Parathyroid adenoma (tissue), 2 donors: ENCODE results near the gene TMEM185B.

Experiments
- H2AFZ ChIP-seq: fragments of 300-600 bp; sonication (generic); one replicate; pipeline ENCODE4 v1.7.0; 2017; ENCODE audit warnings: antibody characterized with exemption, mild to moderate bottlenecking
- H3K27ac ChIP-seq: fragments of 300-600 bp; sonication (generic); one replicate; pipeline ENCODE4 v1.7.0; 2017
- H3K27me3 ChIP-seq: fragments of 300-600 bp; sonication (generic); one replicate; pipeline ENCODE4 v1.7.0; 2017; ENCODE audit warnings: low read length; ENCODE audit not compliant: control insufficient read depth, insufficient read depth
- H3K36me3 ChIP-seq: fragments of 300-600 bp; sonication (generic); one replicate; pipeline ENCODE4 v1.7.0; 2017; ENCODE audit warnings: low read length; ENCODE audit not compliant: control insufficient read depth, insufficient read depth
- H3K4me1 ChIP-seq: fragments of 300-600 bp; sonication (generic); one replicate; pipeline ENCODE4 v1.7.0; 2017; ENCODE audit warnings: control low read depth
- H3K4me2 ChIP-seq: fragments of 300-600 bp; sonication (generic); one replicate; pipeline ENCODE4 v1.7.0; 2017; ENCODE audit warnings: low read length
- H3K4me3 ChIP-seq: fragments of 300-600 bp; sonication (generic); one replicate; pipeline ENCODE4 v1.7.0; 2017; ENCODE audit warnings: low read depth, low read length
- H3K79me2 ChIP-seq: fragments of 300-600 bp; sonication (generic); one replicate; pipeline ENCODE4 v1.7.0; 2017; ENCODE audit warnings: control low read depth
- H3K9ac ChIP-seq: fragments of 300-600 bp; sonication (generic); one replicate; pipeline ENCODE4 v1.7.0; 2017; ENCODE audit warnings: mild to moderate bottlenecking
- H3K9me3 ChIP-seq: fragments of 300-600 bp; sonication (generic); one replicate; pipeline ENCODE4 v1.7.0; 2017; ENCODE audit warnings: low read length; ENCODE audit not compliant: control insufficient read depth
- CTCF ChIP-seq: fragments of 300-600 bp; sonication (generic); IDR thresholded peaks from one replicate; pipeline ENCODE4 v1.7.0; 2017; ENCODE audit warnings: antibody characterized with exemption, mild to moderate bottlenecking
- donor health status: primary hyperparathyroidism.

The TMEM185B gene

GRCh38 chr2:120177001-120177621 lies 46.1 kb downstream of the TMEM185B start:
- Histone ChIP-seq H3K36me3 (no peaks in the 10 kb centered on the region), H3K79me2 (no peaks in the 10 kb centered on the region), H3K9ac (no peak overlapping the region), H3K4me3 (no peak overlapping the region), H3K27me3 (no peaks in the 10 kb centered on the region), H3K27ac (no peak overlapping the region), H3K4me1 (peaks cover 53% of the 10 kb centered on the region), H2AFZ (peak overlapping the region; percentile 35), H3K9me3 (no peaks in the 10 kb centered on the region), H3K4me2 (no peak overlapping the region)
- peak; percentile 30 for TF ChIP-seq CTCF

GRCh38 chr2:120176526-120176925 lies 46.7 kb downstream of the TMEM185B start:
- Histone ChIP-seq H2AFZ (no peak overlapping the region), H3K9ac (no peak overlapping the region), H3K4me1 (peaks cover 48% of the 10 kb centered on the region), H3K36me3 (no peaks in the 10 kb centered on the region), H3K27ac (no peak overlapping the region), H3K4me2 (no peak overlapping the region), H3K27me3 (no peaks in the 10 kb centered on the region), H3K79me2 (no peaks in the 10 kb centered on the region), H3K4me3 (no peak overlapping the region), H3K9me3 (no peaks in the 10 kb centered on the region)
- TF ChIP-seq CTCF = no peak

GRCh38 chr2:120174963-120175581 lies 48.1 kb downstream of the TMEM185B start:
- H3K9ac ChIP-seq = no peak overlapping the region
- H3K27me3 ChIP-seq = no peaks in the 10 kb centered on the region
- no peak overlapping the region for H3K4me2 ChIP-seq
- H3K4me3 ChIP-seq = no peak overlapping the region
- no peaks in the 10 kb centered on the region for H3K9me3 ChIP-seq
- peaks cover 34% of the 10 kb centered on the region for H3K4me1 ChIP-seq
- peak overlapping the region; percentile 26 for H2AFZ ChIP-seq
- H3K36me3 ChIP-seq = no peaks in the 10 kb centered on the region
- no peaks in the 10 kb centered on the region for H3K79me2 ChIP-seq
- no peak overlapping the region for H3K27ac ChIP-seq
- TF ChIP-seq CTCF = peak; percentile 81
